Vagina (tissue), 2 donors: Measurements from ENCODE around the gene RPS6KB2. TPM values are rescaled to one million over a fixed set of nuclear protein-coding genes. Genes with fewer than 3 reads are reported as not detected.

Experiments
- DNase-seq, 2 donors: peaks; one replicate each; pipeline ENCODE4 v3.0.0-alpha.2; 2017; ENCODE audit errors: extremely low spot score in 2 of 2
- H3K27ac ChIP-seq: fragments of 200-600 bp; sonication (generic); one replicate; pipeline ENCODE4 v1.5.1; 2019
- H3K27me3 ChIP-seq: fragments of 200-600 bp; sonication (generic); one replicate; pipeline ENCODE4 v1.5.1; 2019
- H3K36me3 ChIP-seq, 2 donors: fragments of 200-600 bp; sonication (generic); one replicate each; pipeline ENCODE4 v1.5.1; 2017 to 2019
- H3K4me1 ChIP-seq: fragments of 200-600 bp; sonication (generic); one replicate; pipeline ENCODE4 v1.5.1; 2019
- H3K4me3 ChIP-seq, 2 donors: fragments of 200-600 bp; sonication (generic); 1 replicate in 1 of 2; 2 replicates in 1 of 2; pipeline ENCODE4 v1.5.1; 2016 to 2019
- H3K9me3 ChIP-seq: fragments of 200-600 bp; sonication (generic); one replicate; pipeline ENCODE4 v1.5.1; 2019
- POLR2A ChIP-seq, 2 donors: fragments of 450-650 bp; IDR thresholded peaks; one replicate each; pipeline ENCODE4 v1.6.1; 2017; ENCODE audit warnings: antibody characterized with exemption in 2 of 2, mild to moderate bottlenecking in 2 of 2, moderate library complexity in 2 of 2
- POLR2AphosphoS5 ChIP-seq, 2 donors: sonication (generic); formaldehyde crosslinking; IDR thresholded peaks; one replicate each; pipeline ENCODE4 v1.9.0; 2017; ENCODE audit warnings: antibody characterized with exemption in 2 of 2, mild to moderate bottlenecking in 2 of 2, low read depth in 1 of 2; ENCODE audit not compliant: insufficient read depth in 1 of 2
- intact Hi-C: fragments of 100-400 bp; cut with DNase I; formaldehyde crosslinking; loops from one replicate; pipeline ENCODE4 v1.15.1; 2023
- total RNA-seq: library from RNA; depleted of rRNA; stranded (reverse); fragments of >200 nt; gene quantifications from one replicate; pipeline ENCODE4 v1.2.3, GENCODE V29; 2016
- TF ChIP-seq, protein P1 (sequence below), 3 experiments: fragments of 450-650 bp in 2 of 3; fragments of 200-600 bp in 1 of 3; sonication (generic) in 1 of 3; IDR thresholded peaks; one replicate each; pipeline ENCODE4 v1.5.1; 2017 to 2019; ENCODE audit warnings: antibody characterized with exemption in 3 of 3, mild to moderate bottlenecking in 2 of 3, moderate library complexity in 2 of 3

RPS6KB2 gene
- total RNA-seq, 1 donor from 2014 or later = 50.6 TPM

DNA sequence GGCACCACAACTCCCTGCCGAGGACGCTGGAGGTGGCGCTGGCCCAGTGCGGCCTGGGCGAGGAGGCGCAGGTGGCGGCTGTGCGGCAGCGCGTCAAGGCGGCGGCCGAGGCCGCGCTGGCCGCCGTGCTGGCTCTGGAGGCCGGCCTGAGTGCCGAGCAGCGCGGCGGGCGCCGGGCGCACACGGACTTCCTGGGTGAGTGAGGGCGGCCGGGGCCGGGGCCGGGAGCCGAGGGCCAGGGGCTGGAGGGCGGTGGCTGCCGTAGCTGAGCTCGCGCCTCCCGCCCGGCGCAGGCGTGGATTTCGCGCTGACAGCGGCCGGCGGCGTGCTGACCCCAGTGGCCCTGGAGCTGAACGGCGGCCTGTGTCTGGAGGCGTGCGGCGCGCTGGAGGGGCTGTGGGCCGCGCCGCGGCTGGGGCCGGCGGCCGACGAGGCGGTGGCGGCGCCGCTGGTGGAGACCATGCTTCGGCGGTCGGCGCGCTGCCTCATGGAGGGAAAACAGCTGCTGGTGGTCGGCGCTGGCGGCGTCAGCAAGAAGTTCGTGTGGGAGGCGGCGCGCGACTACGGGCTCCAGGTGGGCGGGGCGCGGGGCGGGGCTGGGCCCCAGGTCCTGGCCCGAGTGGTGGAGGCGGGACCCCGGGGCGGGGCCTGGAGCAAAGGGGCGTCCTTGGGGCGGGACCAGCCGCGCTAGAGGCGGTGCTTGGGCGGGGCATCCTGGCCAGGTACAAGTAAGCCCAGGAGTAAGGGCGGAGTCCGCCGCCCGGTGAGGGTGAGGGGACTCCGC is 7.5 kb upstream of the RPS6KB2 start:
- H3K27ac ChIP-seq = peak overlapping the region; percentile 76
- peak; percentile 95 to 99 for DNase-seq
- TF ChIP-seq POLR2AphosphoS5 (IDR thresholded peaks at IDR 0.05; ENCODE audit: insufficient read depth in 1 of 2, low read depth in 1 of 2) (no peak), POLR2A (IDR thresholded peaks at IDR 0.05) (peak in 1 of 2 donors; percentile 62)
- TF ChIP-seq, protein P1, sequence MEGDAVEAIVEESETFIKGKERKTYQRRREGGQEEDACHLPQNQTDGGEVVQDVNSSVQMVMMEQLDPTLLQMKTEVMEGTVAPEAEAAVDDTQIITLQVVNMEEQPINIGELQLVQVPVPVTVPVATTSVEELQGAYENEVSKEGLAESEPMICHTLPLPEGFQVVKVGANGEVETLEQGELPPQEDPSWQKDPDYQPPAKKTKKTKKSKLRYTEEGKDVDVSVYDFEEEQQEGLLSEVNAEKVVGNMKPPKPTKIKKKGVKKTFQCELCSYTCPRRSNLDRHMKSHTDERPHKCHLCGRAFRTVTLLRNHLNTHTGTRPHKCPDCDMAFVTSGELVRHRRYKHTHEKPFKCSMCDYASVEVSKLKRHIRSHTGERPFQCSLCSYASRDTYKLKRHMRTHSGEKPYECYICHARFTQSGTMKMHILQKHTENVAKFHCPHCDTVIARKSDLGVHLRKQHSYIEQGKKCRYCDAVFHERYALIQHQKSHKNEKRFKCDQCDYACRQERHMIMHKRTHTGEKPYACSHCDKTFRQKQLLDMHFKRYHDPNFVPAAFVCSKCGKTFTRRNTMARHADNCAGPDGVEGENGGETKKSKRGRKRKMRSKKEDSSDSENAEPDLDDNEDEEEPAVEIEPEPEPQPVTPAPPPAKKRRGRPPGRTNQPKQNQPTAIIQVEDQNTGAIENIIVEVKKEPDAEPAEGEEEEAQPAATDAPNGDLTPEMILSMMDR (IDR thresholded peaks at IDR 0.05) = no peak
- no peaks in the 10 kb centered on the region for H3K36me3 ChIP-seq
- H3K9me3 ChIP-seq = no peaks in the 10 kb centered on the region
- H3K4me1 ChIP-seq = peaks cover 50% of the 10 kb centered on the region
- H3K4me3 ChIP-seq = peak overlapping the region; percentile 59 to 83
- H3K27me3 ChIP-seq = no peaks in the 10 kb centered on the region
- intact Hi-C loops = loop anchor here (5.0 kb wide), 1 partner anchor 46 kb away; the partner anchor contains the start of gene TMEM134

DNA sequence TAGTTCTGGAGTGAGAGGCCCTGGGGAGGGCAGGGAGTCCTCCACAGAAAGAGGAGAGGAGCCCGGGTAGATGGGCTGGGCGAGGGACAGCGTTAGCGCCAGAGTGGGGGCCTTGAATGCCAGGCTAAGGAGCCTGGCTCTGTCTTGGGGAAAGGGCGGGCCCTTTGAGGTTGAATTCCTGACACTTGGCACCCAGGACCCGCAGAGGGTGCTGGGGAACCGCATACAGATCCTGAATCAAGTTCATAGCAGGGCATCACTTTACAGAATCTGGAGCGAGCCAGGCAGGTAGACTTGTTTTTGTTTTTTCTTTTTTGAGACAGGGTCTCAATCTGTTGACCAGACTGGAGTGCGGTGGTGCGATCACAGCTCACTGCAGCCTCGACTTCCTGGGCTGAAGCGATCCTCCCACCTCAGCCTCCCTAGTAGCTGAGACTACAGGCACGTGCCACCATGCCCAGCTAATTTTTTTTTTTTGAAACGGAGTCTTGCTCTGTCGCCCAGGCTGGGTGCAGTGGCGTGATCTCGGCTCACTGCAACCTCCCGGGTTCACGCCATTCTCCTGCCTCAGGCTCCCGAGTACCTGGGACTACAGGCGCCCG is 6.8 kb upstream of the RPS6KB2 start:
- Histone ChIP-seq H3K9me3 (no peaks in the 10 kb centered on the region), H3K4me3 (peak overlapping the region; percentile 59 to 83), H3K4me1 (peaks cover 43% of the 10 kb centered on the region), H3K27me3 (no peaks in the 10 kb centered on the region), H3K27ac (peak overlapping the region; percentile 76), H3K36me3 (no peaks in the 10 kb centered on the region)
- intact Hi-C loops = loop anchor here (5.0 kb wide), 1 partner anchor 46 kb away; the partner anchor contains the start of gene TMEM134
- no peak for DNase-seq
- TF ChIP-seq, protein P1 (IDR thresholded peaks at IDR 0.05) = no peak
- peak in 1 of 2 donors; percentile 60 for TF ChIP-seq POLR2AphosphoS5 (IDR thresholded peaks at IDR 0.05; ENCODE audit: insufficient read depth in 1 of 2, low read depth in 1 of 2)

DNA sequence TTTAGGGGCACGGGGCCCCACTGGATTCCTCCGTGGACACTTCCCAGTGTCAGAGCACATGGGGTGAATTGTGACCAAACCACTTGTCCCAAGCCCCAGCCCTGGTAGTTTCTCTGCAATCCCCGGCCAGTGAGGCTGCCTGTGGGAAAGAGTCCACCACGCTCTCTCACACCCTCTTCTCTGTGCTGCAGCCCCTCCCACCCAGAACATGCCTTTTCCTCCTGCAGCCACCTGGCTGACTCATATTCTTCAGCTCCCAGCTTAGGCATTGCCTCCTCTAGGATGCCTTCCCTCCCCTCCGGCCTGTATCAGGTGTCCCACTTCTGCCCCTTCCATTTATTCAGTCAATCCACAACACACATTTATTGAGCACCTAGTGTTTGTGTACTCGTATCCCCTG is 5.4 kb upstream of the RPS6KB2 start:
- TF ChIP-seq, protein P1 (IDR thresholded peaks at IDR 0.05) = no peak
- TF ChIP-seq POLR2A (IDR thresholded peaks at IDR 0.05) = no peak
- TF ChIP-seq POLR2AphosphoS5 (IDR thresholded peaks at IDR 0.05; ENCODE audit: insufficient read depth in 1 of 2, low read depth in 1 of 2) = no peak
- no peaks in the 10 kb centered on the region for H3K9me3 ChIP-seq
- no peak for DNase-seq
- H3K27me3 ChIP-seq = no peaks in the 10 kb centered on the region
- intact Hi-C loops = loop anchor here (5.0 kb wide), 1 partner anchor 44 kb away; the partner anchor contains the start of gene TMEM134
- peaks cover 37% of the 10 kb centered on the region for H3K4me1 ChIP-seq
- no peak overlapping the region for H3K27ac ChIP-seq
- H3K36me3 ChIP-seq = no peaks in the 10 kb centered on the region
- H3K4me3 ChIP-seq = no peak overlapping the region

DNA sequence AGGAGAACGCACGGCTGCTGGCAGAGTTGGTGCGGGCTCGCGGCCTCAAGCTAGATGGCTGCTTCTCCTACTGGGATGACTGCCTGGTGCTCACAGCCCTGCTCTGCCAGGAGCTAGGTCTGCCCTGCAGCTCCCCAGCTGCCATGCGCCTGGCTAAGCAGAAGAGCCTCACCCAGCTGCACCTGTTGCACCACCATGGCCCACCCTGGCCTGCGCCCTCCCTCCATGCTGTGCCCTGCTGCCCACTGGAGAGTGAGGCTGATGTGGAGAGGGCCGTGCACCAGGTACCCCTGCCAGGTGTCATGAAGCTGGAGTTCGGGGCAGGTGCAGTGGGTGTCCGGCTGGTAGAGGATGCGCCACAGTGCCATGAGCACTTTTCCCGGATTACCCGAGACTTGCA is 4.8 kb upstream of the RPS6KB2 start:
- no peak overlapping the region for H3K27ac ChIP-seq
- intact Hi-C loops = loop anchor here (5.0 kb wide), 1 partner anchor 44 kb away; the partner anchor contains the start of gene TMEM134
- peaks cover 33% of the 10 kb centered on the region for H3K4me1 ChIP-seq

More for the DNA sequence above, 4.8 kb upstream of the RPS6KB2 start:
- no peak for TF ChIP-seq POLR2A (IDR thresholded peaks at IDR 0.05)
- no peak for TF ChIP-seq POLR2AphosphoS5 (IDR thresholded peaks at IDR 0.05; ENCODE audit: insufficient read depth in 1 of 2, low read depth in 1 of 2)
- TF ChIP-seq, protein P1 (IDR thresholded peaks at IDR 0.05) = no peak
- DNase-seq = no peak
- Histone ChIP-seq H3K4me3 (no peak overlapping the region), H3K9me3 (no peaks in the 10 kb centered on the region), H3K36me3 (no peaks in the 10 kb centered on the region), H3K27me3 (no peaks in the 10 kb centered on the region)
